Sciatic nerve (tissue), 2 donors: ENCODE measurements around the gene CD96. TPM values are rescaled to one million over a fixed set of nuclear protein-coding genes. Genes with fewer than 3 reads are reported as not detected.
"Not testable (repeated sequence)": the region's sequence is repeated elsewhere in the genome, so short reads cannot be mapped to it uniquely, and the experiment has no call there.

ENCODE experiments used
- ATAC-seq: fragments of 200-7000 bp; cut with Tn5 transposase; one replicate; pipeline ENCODE4 v1.9.1; 2020; ENCODE audit warnings: mild to moderate bottlenecking, moderate library complexity
- DNase-seq: peaks from one replicate; pipeline ENCODE4 v3.0.0-alpha.2; 2020; ENCODE audit warnings: low spot score
- intact Hi-C: fragments of 100-400 bp; cut with DNase I; formaldehyde crosslinking; loops from one replicate; pipeline ENCODE4 v1.14.2; 2022
- total RNA-seq: library from RNA; stranded (reverse); fragmentation: NEBNext Ultra II Directional; extraction: Animal tissue kit (Norgen Biotek cat#: 25700); gene quantifications from one replicate; pipeline ENCODE4 v1.2.1, GENCODE V29; 2021
- donor health status: DM: no; HTN: no; CAD: no.
- donor health status: DM: no; HTN: no; CAD: no.

CD96 gene
- total RNA-seq, 1 donor from 2014 or later = 1.7 TPM

GRCh38 chr3:111610612-111611054 lies 68.6 kb downstream of the CD96 start:
- DNase-seq (no peak), ATAC-seq (no peak)
- intact Hi-C loops = no loop called here

- DNase-seq (no peak), ATAC-seq (no peak)
- intact Hi-C loops = no loop called here
Observed at GRCh38 chr3:111613294-111613693, 71.3 kb downstream of the CD96 start.

- no peak for DNase-seq
- no peak for ATAC-seq
- intact Hi-C loops = no loop called here
Observed at GRCh38 chr3:111615880-111616279, 73.9 kb downstream of the CD96 start.

- DNase-seq = no peak
- intact Hi-C loops = no loop called here
- ATAC-seq = no peak
Observed at GRCh38 chr3:111616417-111617105, 74.6 kb downstream of the CD96 start.

- ATAC-seq (no peak), DNase-seq (no peak)
- intact Hi-C loops = no loop called here
Observed at GRCh38 chr3:111617406-111617805, 75.4 kb downstream of the CD96 start.

- DNase-seq (no peak), ATAC-seq (no peak)
- intact Hi-C loops = no loop called here
Observed at GRCh38 chr3:111617912-111618601, 76.1 kb downstream of the CD96 start.

GRCh38 chr3:111618945-111619344 lies 76.9 kb downstream of the CD96 start:
- DNase-seq (no peak), ATAC-seq (no peak)
- intact Hi-C loops = no loop called here

- intact Hi-C loops = no loop called here
- DNase-seq (no peak), ATAC-seq (no peak)
Observed at GRCh38 chr3:111619833-111620232, 77.8 kb downstream of the CD96 start.

- DNase-seq = no peak
- intact Hi-C loops = no loop called here
- ATAC-seq = no peak
Observed at GRCh38 chr3:111621535-111621934, 79.5 kb downstream of the CD96 start.

- DNase-seq (no peak), ATAC-seq (no peak)
- intact Hi-C loops = no loop called here
Observed at GRCh38 chr3:111627092-111627491, 85.1 kb downstream of the CD96 start.

GRCh38 chr3:111629018-111629417 lies 87.0 kb downstream of the CD96 start:
- intact Hi-C loops, DNase-seq, ATAC-seq: not testable (repeated sequence)

- intact Hi-C loops, DNase-seq, ATAC-seq: not testable (repeated sequence)
Observed at GRCh38 chr3:111630638-111631037, 88.6 kb downstream of the CD96 start.

GRCh38 chr3:111635403-111635802 lies 93.4 kb downstream of the CD96 start:
- DNase-seq (no peak), ATAC-seq (no peak)
- intact Hi-C loops = no loop called here

GRCh38 chr3:111636366-111636885 lies 94.4 kb downstream of the CD96 start:
- ATAC-seq = no peak
- DNase-seq = no peak
- intact Hi-C loops = no loop called here

- DNase-seq = no peak
- intact Hi-C loops = no loop called here
- ATAC-seq = no peak
Observed at GRCh38 chr3:111639316-111639715, 97.3 kb downstream of the CD96 start.

GRCh38 chr3:111648991-111649579 lies 107.1 kb downstream of the CD96 start:
- no peak for ATAC-seq
- intact Hi-C loops = no loop called here
- no peak for DNase-seq

GRCh38 chr3:111650378-111651275 lies 108.6 kb downstream of the CD96 start:
- no peak for DNase-seq

GRCh38 chr3:111652492-111653180 lies 110.6 kb downstream of the CD96 start:
- DNase-seq (no peak), ATAC-seq (no peak)
- intact Hi-C loops = no loop called here

More at GRCh38 chr3:111650378-111651275, 108.6 kb downstream of the CD96 start:
- intact Hi-C loops = no loop called here
- no peak for ATAC-seq
